GM23338 (cell line): ENCODE data around the gene SULF2. TPM values are rescaled to one million over a fixed set of nuclear protein-coding genes. Genes with fewer than 3 reads are reported as not detected.

Source experiments
- ATAC-seq: fragments of 200-7000 bp; cut with Tn5 transposase; 3 replicates; pipeline ENCODE4 v1.9.1; 2020
- DNase-seq: peaks from one replicate; pipeline ENCODE4 v3.0.0-alpha.2; 2015; ENCODE audit warnings: low spot score
- H2AFZ ChIP-seq: fragments of 200-600 bp; sonication (generic); 2 replicates; pipeline ENCODE4 v1.8.0; 2016; ENCODE audit warnings: antibody characterized with exemption, mild to moderate bottlenecking, moderate library complexity
- H3F3A ChIP-seq: fragments of 200-600 bp; sonication (generic); replicated peaks from 2 replicates; pipeline ENCODE4 v1.8.0; 2017; ENCODE audit warnings: antibody characterized with exemption, mixed run types, low read depth
- H3K27ac ChIP-seq: fragments of 200-600 bp; sonication (generic); 2 replicates; pipeline ENCODE4 v1.6.1; 2016; ENCODE audit warnings: low read depth
- H3K27me3 ChIP-seq: fragments of 200-600 bp; sonication (generic); 2 replicates; pipeline ENCODE4 v1.8.0; 2016; ENCODE audit warnings: mild to moderate bottlenecking, mixed run types, moderate library complexity; ENCODE audit not compliant: insufficient read depth
- H3K36me3 ChIP-seq: fragments of 200-600 bp; sonication (generic); 2 replicates; pipeline ENCODE4 v1.8.0; 2016; ENCODE audit warnings: mild to moderate bottlenecking; ENCODE audit not compliant: insufficient read depth
- H3K4me1 ChIP-seq: fragments of 200-600 bp; sonication (generic); 2 replicates; pipeline ENCODE4 v1.8.0; 2016; ENCODE audit warnings: mild to moderate bottlenecking, moderate library complexity; ENCODE audit not compliant: insufficient read depth
- H3K4me2 ChIP-seq: fragments of 200-600 bp; sonication (generic); 2 replicates; pipeline ENCODE4 v1.7.1; 2017; ENCODE audit warnings: mixed run types
- H3K4me3 ChIP-seq: fragments of 200-600 bp; sonication (generic); 2 replicates; pipeline ENCODE4 v1.6.1; 2016; ENCODE audit warnings: mixed run types
- H3K79me2 ChIP-seq: fragments of 200-600 bp; sonication (generic); replicated peaks from 2 replicates; pipeline ENCODE4 v1.8.0; 2017; ENCODE audit warnings: mild to moderate bottlenecking; ENCODE audit not compliant: insufficient read depth
- H3K9me2 ChIP-seq: fragments of 200-600 bp; sonication (generic); 2 replicates; pipeline ENCODE4 v1.8.0; 2017; ENCODE audit not compliant: insufficient read depth
- H4K20me1 ChIP-seq: fragments of 200-600 bp; sonication (generic); replicated peaks from 2 replicates; pipeline ENCODE4 v1.8.0; 2017; ENCODE audit warnings: mild to moderate bottlenecking; ENCODE audit not compliant: insufficient read depth
- H3K27ac Mint-ChIP-seq: 2 replicates; pipeline ENCODE4 v1.8.0; 2020; ENCODE audit warnings: inconsistent platforms, mild to moderate bottlenecking, moderate library complexity, mixed read lengths
- H3K27me3 Mint-ChIP-seq: 3 replicates; pipeline ENCODE4 v1.8.0; 2022; ENCODE audit warnings: low read depth, mild to moderate bottlenecking, moderate library complexity, mixed read lengths, inconsistent platforms; ENCODE audit not compliant: insufficient read depth, poor library complexity
- H3K36me3 Mint-ChIP-seq: 3 replicates; pipeline ENCODE4 v1.8.0; 2021; ENCODE audit warnings: low read depth, mild to moderate bottlenecking, inconsistent platforms, moderate library complexity, mixed read lengths
- H3K4me1 Mint-ChIP-seq: 3 replicates; pipeline ENCODE4 v1.8.0; 2020; ENCODE audit warnings: mild to moderate bottlenecking, inconsistent platforms, mixed read lengths
- H3K4me3 Mint-ChIP-seq: 3 replicates; pipeline ENCODE4 v1.8.0; 2021; ENCODE audit warnings: moderate library complexity, mild to moderate bottlenecking, inconsistent platforms, mixed read lengths
- H3K9me3 Mint-ChIP-seq: 3 replicates; pipeline ENCODE4 v1.8.0; 2020; ENCODE audit warnings: moderate library complexity, mild to moderate bottlenecking, inconsistent platforms, mixed read lengths
- CREB1 ChIP-seq: fragments of 250-450 bp; sonication (Bioruptor Pico); IDR thresholded peaks from 2 replicates; pipeline ENCODE4 v1.5.0; 2020; ENCODE audit warnings: low read depth, mild to moderate bottlenecking, moderate library complexity
- CTCF ChIP-seq, 2 experiments: fragments of 200-600 bp in 1 of 2; sonication (generic) in 1 of 2; conservative IDR thresholded peaks; 2 replicates each; pipeline versions ENCODE4 v1.5.1 to v1.6.1; 2016 to 2017; ENCODE audit warnings: antibody characterized with exemption in 2 of 2, low read depth in 2 of 2, mild to moderate bottlenecking in 2 of 2, moderate library complexity in 1 of 2
- ETS1 ChIP-seq: IDR thresholded peaks from 2 replicates; pipeline ENCODE4 v1.6.1; 2016; ENCODE audit warnings: antibody characterized with exemption
- EZH2 ChIP-seq: fragments of 200-600 bp; sonication (generic); IDR thresholded peaks from one replicate; pipeline ENCODE4 v1.8.0; 2017; ENCODE audit warnings: antibody characterized with exemption, mild to moderate bottlenecking, low read depth; ENCODE audit not compliant: unreplicated experiment
- EZH2phosphoT487 ChIP-seq: fragments of 200-600 bp; sonication (generic); IDR thresholded peaks from one replicate; pipeline ENCODE4 v1.8.1; 2018; ENCODE audit warnings: antibody characterized with exemption; ENCODE audit not compliant: unreplicated experiment
- JUNB ChIP-seq: IDR thresholded peaks from one replicate; pipeline ENCODE4 v1.6.1; 2016; ENCODE audit warnings: antibody characterized with exemption; ENCODE audit not compliant: unreplicated experiment
- NANOG ChIP-seq: IDR thresholded peaks from 2 replicates; pipeline ENCODE4 v1.6.1; 2016; ENCODE audit warnings: antibody characterized with exemption, borderline replicate concordance
- POLR2AphosphoS5 ChIP-seq: IDR thresholded peaks from 2 replicates; pipeline ENCODE4 v1.6.1; 2016; ENCODE audit warnings: antibody characterized with exemption, low read depth
- REST ChIP-seq: IDR thresholded peaks from one replicate; pipeline ENCODE4 v1.6.1; 2018; ENCODE audit warnings: antibody characterized with exemption; ENCODE audit not compliant: unreplicated experiment
- STAT1 ChIP-seq: IDR thresholded peaks from one replicate; pipeline ENCODE4 v1.6.1; 2016; ENCODE audit warnings: antibody characterized with exemption; ENCODE audit not compliant: unreplicated experiment
- ZNF114 ChIP-seq: fragments of 250-450 bp; sonication (Bioruptor Pico); IDR thresholded peaks from 2 replicates; pipeline ENCODE4 v1.5.0; 2020; ENCODE audit warnings: mild to moderate bottlenecking, moderate library complexity
- ZNF331 ChIP-seq: fragments of 250-450 bp; sonication (Bioruptor Pico); IDR thresholded peaks from 2 replicates; pipeline ENCODE4 v1.5.0; 2020; ENCODE audit warnings: low read depth, mild to moderate bottlenecking, moderate library complexity
- ZNF462 ChIP-seq: fragments of 250-450 bp; sonication (Bioruptor Pico); IDR thresholded peaks from 2 replicates; pipeline ENCODE4 v1.5.0; 2020; ENCODE audit warnings: mild to moderate bottlenecking, moderate library complexity
- polyA plus RNA-seq: library from polyadenylated mRNA; unstranded; fragments of >200 nt; fragmentation: Nextera tagmentation; extraction: Ambion mirVana; gene quantifications from 2 replicates; pipeline ENCODE4 v1.2.1, GENCODE V29; 2016
- total RNA-seq: library from RNA; depleted of rRNA; stranded (reverse); fragments of >200 nt; shearing (Covaris generic); gene quantifications from 2 replicates; pipeline ENCODE4 v1.2.3, GENCODE V29; 2014

Gene SULF2
- total and polyA plus RNA-seq, 2 experiments from 2014 or later: 9.5 to 20.7 TPM

- 0 out of 2 replicates have a peak, but pooled peaks cover under 1% of the 10 kb centered on the region for H3F3A ChIP-seq
- no peak for DNase-seq
- H3K27me3 ChIP-seq: no peaks in the 10 kb centered on the region
- H3K4me3 Mint-ChIP-seq: no peak overlapping the region
- H3K36me3 ChIP-seq: no peaks in the 10 kb centered on the region
- H3K9me3 Mint-ChIP-seq: no peaks in the 10 kb centered on the region
- TF ChIP-seq ZNF114 (CRISPR knock-in tag) (no peak), CREB1 (CRISPR knock-in tag) (no peak), ZNF331 (CRISPR knock-in tag) (no peak), REST (no peak), EZH2 (no peak), STAT1 (no peak), JUNB (no peak), NANOG (no peak), EZH2phosphoT487 (no peak), POLR2AphosphoS5 (no peak), ZNF462 (CRISPR knock-in tag) (no peak), ETS1 (no peak), CTCF (conservative IDR thresholded peaks at IDR 0.05; ENCODE audit: low read depth in 2 of 2) (no peak)
- no peaks in the 10 kb centered on the region for H4K20me1 ChIP-seq
- no peak overlapping the region for H3K27ac ChIP-seq
- no peaks in the 10 kb centered on the region for H3K4me1 ChIP-seq
- H2AFZ ChIP-seq: no peak overlapping the region
- H3K4me1 Mint-ChIP-seq: peaks cover 7% of the 10 kb centered on the region
- no peaks in the 10 kb centered on the region for H3K9me2 ChIP-seq
- H3K27ac Mint-ChIP-seq: no peak overlapping the region
- no peaks in the 10 kb centered on the region for H3K79me2 ChIP-seq
- no peak overlapping the region for H3K4me2 ChIP-seq
- ATAC-seq: no peak
- H3K36me3 Mint-ChIP-seq: no peaks in the 10 kb centered on the region
- no peak overlapping the region for H3K4me3 ChIP-seq
- H3K27me3 Mint-ChIP-seq: peaks cover 8% of the 10 kb centered on the region
Measured at GRCh38 chr20:47730744-47731143, 54.5 kb downstream of the SULF2 start.
